HFF-Myc (cell line): ENCODE measurements around the gene ENTPD8.
"Not testable (repeated sequence)": the region's sequence is repeated elsewhere in the genome, so short reads cannot be mapped to it uniquely, and the experiment has no call there.

Experiments
- DNase-seq: peaks from one replicate; pipeline ENCODE4 v3.0.0-alpha.2; 2011; ENCODE audit warnings: low read depth; ENCODE audit errors: extremely low read depth
- H3K4me3 ChIP-seq: replicated peaks from 2 replicates; pipeline ENCODE4 v1.5.1; 2011; ENCODE audit warnings: low read depth, mild to moderate bottlenecking, control low read depth, low read length
- CTCF ChIP-seq: IDR thresholded peaks from 2 replicates; pipeline ENCODE4 v1.5.1; 2012; ENCODE audit warnings: mild to moderate bottlenecking, low read depth, low read length, control low read depth; ENCODE audit errors: missing control alignments

Gene ENTPD8

GRCh38 chr9:137387891-137388560 lies 53.1 kb downstream of the ENTPD8 start:
- no peak overlapping the region for H3K4me3 ChIP-seq
- DNase-seq, result no peak
- TF ChIP-seq CTCF, result no peak

- TF ChIP-seq CTCF, result no peak
- DNase-seq, result no peak
- no peak overlapping the region for H3K4me3 ChIP-seq
These were observed 53.9 kb downstream of the ENTPD8 start for GRCh38 chr9:137387114-137387890.

GRCh38 chr9:137386507-137387113 lies 54.5 kb downstream of the ENTPD8 start:
- DNase-seq, H3K4me3 ChIP-seq: not testable (repeated sequence)

- H3K4me3 ChIP-seq, result no peak overlapping the region
- TF ChIP-seq CTCF, result no peak
- no peak for DNase-seq
These were observed 56.0 kb downstream of the ENTPD8 start for GRCh38 chr9:137385061-137385655.
